Stimulated activated effector memory CD8-positive, alpha-beta T cell treated with anti-CD3 and anti-CD28 coated beads, Interleukin-12 subunit alpha, Interleukin-12 subunit beta, amount 100 ng/mL, for 72 hours (primary cell): Measurements from ENCODE around the gene HIBADH.
"Not testable (repeated sequence)": the region's sequence is repeated elsewhere in the genome, so short reads cannot be mapped to it uniquely, and the experiment has no call there.

Experiments used
- ATAC-seq: fragments of 150-1000 bp; cut with Tn5 transposase; 2 replicates; pipeline ENCODE4 v1.10.0; 2021
- DNase-seq, 2 donors: peaks; one replicate each; pipeline ENCODE4 v3.0.0; 2021 to 2022; ENCODE audit warnings: low spot score in 2 of 2
- H3K27ac Mint-ChIP-seq: one replicate; pipeline ENCODE4 v1.8.0; 2022; ENCODE audit warnings: mild to moderate bottlenecking, mixed read lengths
- H3K36me3 Mint-ChIP-seq: one replicate; pipeline ENCODE4 v1.8.0; 2022; ENCODE audit warnings: mild to moderate bottlenecking, mixed read lengths
- H3K4me1 Mint-ChIP-seq: one replicate; pipeline ENCODE4 v1.8.0; 2022; ENCODE audit warnings: mixed read lengths
- H3K4me3 Mint-ChIP-seq: one replicate; pipeline ENCODE4 v1.8.0; 2022; ENCODE audit warnings: mild to moderate bottlenecking, mixed read lengths
- H3K9me3 Mint-ChIP-seq: one replicate; pipeline ENCODE4 v1.8.0; 2022; ENCODE audit warnings: mixed read lengths

The HIBADH gene

GRCh38 chr7:27605283-27605682, 57.4 kb downstream of the HIBADH start:
- ATAC-seq (no peak), DNase-seq (no peak)
- Mint-ChIP-seq H3K36me3 (no peaks in the 10 kb centered on the region), H3K4me1 (no peaks in the 10 kb centered on the region), H3K9me3 (no peaks in the 10 kb centered on the region), H3K4me3 (no peak overlapping the region), H3K27ac (no peak overlapping the region)

- ATAC-seq (no peak), DNase-seq (no peak)
- H3K27ac Mint-ChIP-seq = no peak overlapping the region
- no peaks in the 10 kb centered on the region for H3K4me1 Mint-ChIP-seq
- no peaks in the 10 kb centered on the region for H3K9me3 Mint-ChIP-seq
- no peaks in the 10 kb centered on the region for H3K36me3 Mint-ChIP-seq
- no peak overlapping the region for H3K4me3 Mint-ChIP-seq
These were observed 58.9 kb downstream of the HIBADH start for GRCh38 chr7:27603813-27604212.

DNA sequence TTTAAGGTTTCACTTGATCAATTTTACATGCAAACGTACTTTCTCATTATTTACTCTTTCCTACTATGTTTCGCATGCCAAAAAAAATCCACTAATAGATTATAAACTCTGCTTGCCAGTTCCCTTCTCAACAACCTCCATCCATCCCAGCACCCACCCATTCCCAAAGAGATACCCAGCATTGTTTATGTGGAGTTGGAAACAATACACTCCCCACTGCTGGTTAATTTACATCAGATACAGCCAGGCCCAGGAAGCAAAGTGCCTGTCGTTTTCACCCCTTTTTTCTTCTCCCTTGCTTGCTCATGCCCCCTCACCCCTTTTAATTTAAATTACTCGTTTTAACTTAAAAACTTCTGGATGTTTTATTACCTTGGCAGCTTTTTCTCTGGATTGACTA, 59.9 kb downstream of the HIBADH start:
- DNase-seq (no peak), ATAC-seq (no peak)
- no peaks in the 10 kb centered on the region for H3K4me1 Mint-ChIP-seq
- no peak overlapping the region for H3K27ac Mint-ChIP-seq
- no peak overlapping the region for H3K4me3 Mint-ChIP-seq
- H3K36me3 Mint-ChIP-seq = no peaks in the 10 kb centered on the region
- no peaks in the 10 kb centered on the region for H3K9me3 Mint-ChIP-seq

- Mint-ChIP-seq H3K36me3 (no peaks in the 10 kb centered on the region), H3K4me1 (no peaks in the 10 kb centered on the region), H3K4me3 (no peak overlapping the region), H3K27ac (no peak overlapping the region), H3K9me3 (no peaks in the 10 kb centered on the region)
- ATAC-seq = no peak
- no peak for DNase-seq
These were observed 61.5 kb downstream of the HIBADH start for GRCh38 chr7:27601217-27601616.

GRCh38 chr7:27600247-27600646, 62.4 kb downstream of the HIBADH start:
- ATAC-seq = no peak
- no peak for DNase-seq
- H3K36me3 Mint-ChIP-seq = peaks cover 9% of the 10 kb centered on the region
- H3K4me3 Mint-ChIP-seq = no peak overlapping the region
- H3K9me3 Mint-ChIP-seq = no peaks in the 10 kb centered on the region
- H3K27ac Mint-ChIP-seq = no peak overlapping the region
- no peaks in the 10 kb centered on the region for H3K4me1 Mint-ChIP-seq

GRCh38 chr7:27595009-27595408, 67.7 kb downstream of the HIBADH start:
- DNase-seq (no peak), ATAC-seq (no peak)
- Mint-ChIP-seq H3K9me3 (no peaks in the 10 kb centered on the region), H3K27ac (no peak overlapping the region), H3K4me1 (no peaks in the 10 kb centered on the region), H3K36me3 (peaks cover 9% of the 10 kb centered on the region), H3K4me3 (no peak overlapping the region)

GRCh38 chr7:27593226-27593625, 69.5 kb downstream of the HIBADH start:
- peaks cover 9% of the 10 kb centered on the region for H3K36me3 Mint-ChIP-seq

DNA sequence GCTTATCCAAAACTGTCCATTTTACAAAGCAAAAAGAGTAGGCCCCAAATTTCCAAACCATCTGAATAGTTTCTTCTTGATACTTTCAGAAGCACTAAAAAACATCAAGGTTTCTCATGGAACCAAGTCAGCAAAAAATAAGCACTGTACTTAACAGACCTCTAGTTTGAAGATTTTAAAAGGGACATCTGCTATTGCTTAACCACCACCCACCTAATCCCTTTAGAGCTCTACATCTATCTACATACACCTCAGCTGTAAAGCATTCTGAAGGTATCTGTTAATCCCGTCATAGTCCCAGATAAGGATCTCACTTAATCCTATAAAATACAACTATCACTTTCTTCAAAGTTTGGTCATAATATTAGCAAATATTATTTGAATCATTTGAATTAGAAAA, 72.3 kb downstream of the HIBADH start:
- H3K27ac Mint-ChIP-seq = no peak overlapping the region
- ATAC-seq (no peak), DNase-seq (no peak)
- H3K4me1 Mint-ChIP-seq = peaks cover 5% of the 10 kb centered on the region
- H3K36me3 Mint-ChIP-seq = peaks cover under 1% of the 10 kb centered on the region
- no peaks in the 10 kb centered on the region for H3K9me3 Mint-ChIP-seq
- no peak overlapping the region for H3K4me3 Mint-ChIP-seq

More at GRCh38 chr7:27593226-27593625, 69.5 kb downstream of the HIBADH start:
- Mint-ChIP-seq H3K4me3 (no peak overlapping the region), H3K27ac (no peak overlapping the region), H3K4me1 (no peaks in the 10 kb centered on the region), H3K9me3 (no peaks in the 10 kb centered on the region)
- ATAC-seq (no peak), DNase-seq (no peak)

DNA sequence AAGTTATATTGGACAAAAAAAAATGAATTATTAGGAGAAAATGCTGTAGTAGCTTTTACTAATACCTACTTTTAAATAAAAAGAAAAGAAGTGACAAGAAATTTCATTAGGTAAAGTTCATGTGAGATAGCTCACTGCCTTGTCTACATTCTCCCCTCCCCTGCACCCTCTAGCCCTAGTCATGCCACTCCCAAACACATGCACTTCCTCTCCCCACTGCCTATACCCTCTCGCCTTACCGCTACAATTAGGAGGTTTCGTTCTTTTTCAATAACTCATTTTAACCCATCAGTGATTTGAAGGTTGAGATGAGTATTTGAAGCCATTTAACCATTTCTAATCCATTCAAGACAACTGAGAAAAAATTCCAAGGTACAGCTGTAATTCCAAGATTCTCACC, 75.3 kb downstream of the HIBADH start:
- Mint-ChIP-seq H3K4me3 (no peak overlapping the region), H3K36me3 (no peaks in the 10 kb centered on the region), H3K9me3 (no peaks in the 10 kb centered on the region), H3K4me1 (peaks cover 5% of the 10 kb centered on the region), H3K27ac (peak overlapping the region; percentile 6)
- DNase-seq = no peak
- no peak for ATAC-seq

GRCh38 chr7:27586825-27587224, 75.9 kb downstream of the HIBADH start:
- no peak for ATAC-seq
- H3K4me3 Mint-ChIP-seq = no peak overlapping the region
- peaks cover 5% of the 10 kb centered on the region for H3K4me1 Mint-ChIP-seq
- no peaks in the 10 kb centered on the region for H3K36me3 Mint-ChIP-seq
- no peaks in the 10 kb centered on the region for H3K9me3 Mint-ChIP-seq
- H3K27ac Mint-ChIP-seq = no peak overlapping the region
- DNase-seq = no peak

DNA sequence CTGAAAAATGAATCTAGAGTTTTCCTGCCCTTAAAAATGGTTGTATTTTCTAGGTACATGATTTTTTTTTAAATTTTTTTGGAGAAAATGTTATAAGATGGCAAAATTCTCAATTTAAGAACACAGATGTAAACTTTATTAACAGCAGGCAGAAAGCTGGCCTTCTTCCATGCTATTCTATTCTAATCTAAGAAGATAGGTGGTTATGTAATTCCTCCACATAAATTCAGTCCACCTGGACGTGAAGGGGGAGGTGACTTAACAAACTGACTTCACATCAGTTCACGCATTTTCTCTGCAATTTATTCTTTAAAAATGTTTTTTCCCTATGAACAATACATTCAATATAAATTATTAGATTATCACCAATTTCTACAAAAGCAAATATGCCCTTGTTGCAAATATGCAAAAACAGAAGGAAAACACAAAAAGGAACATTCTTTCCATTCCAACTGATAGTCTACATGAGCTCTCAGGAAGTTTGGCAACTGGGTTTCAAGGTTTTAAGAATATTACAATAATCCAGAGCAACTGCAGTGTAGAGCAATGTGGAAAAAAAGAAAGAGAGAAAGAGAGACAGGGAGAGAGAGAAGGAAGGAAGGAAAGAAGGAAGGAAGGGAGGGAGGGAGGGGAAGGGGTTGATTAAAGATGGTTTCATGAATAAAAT, 76.8 kb downstream of the HIBADH start:
- Mint-ChIP-seq H3K36me3 (no peaks in the 10 kb centered on the region), H3K9me3 (no peaks in the 10 kb centered on the region), H3K4me1 (peaks cover 5% of the 10 kb centered on the region), H3K4me3 (no peak overlapping the region), H3K27ac (no peak overlapping the region)
- DNase-seq = no peak
- ATAC-seq = no peak

DNA sequence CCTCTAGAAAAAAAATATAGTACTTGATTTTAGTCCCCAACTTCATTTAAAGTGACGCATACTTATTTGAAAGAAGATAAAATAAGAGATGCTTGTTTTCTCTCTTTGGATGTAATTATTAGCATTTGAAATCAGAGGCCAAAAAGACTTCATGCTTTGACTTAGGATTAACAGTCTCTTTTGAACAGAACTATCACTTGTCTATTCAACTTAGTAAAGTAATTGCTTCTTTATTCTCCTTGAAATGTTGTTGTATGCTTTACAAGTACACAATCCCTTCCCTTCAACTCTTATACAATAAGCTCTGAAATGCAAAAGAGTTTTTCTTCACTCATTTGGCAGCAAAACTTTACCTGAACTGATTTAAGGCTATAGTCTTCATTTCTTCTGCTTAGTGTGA, 80.8 kb downstream of the HIBADH start:
- Mint-ChIP-seq H3K4me3 (no peak overlapping the region), H3K4me1 (no peaks in the 10 kb centered on the region), H3K36me3 (no peaks in the 10 kb centered on the region), H3K9me3 (no peaks in the 10 kb centered on the region), H3K27ac (no peak overlapping the region)
- no peak for DNase-seq
- ATAC-seq = no peak

- no peak for ATAC-seq
- no peak overlapping the region for H3K4me3 Mint-ChIP-seq
These were observed 81.6 kb downstream of the HIBADH start for GRCh38 chr7:27581119-27581518.

DNA sequence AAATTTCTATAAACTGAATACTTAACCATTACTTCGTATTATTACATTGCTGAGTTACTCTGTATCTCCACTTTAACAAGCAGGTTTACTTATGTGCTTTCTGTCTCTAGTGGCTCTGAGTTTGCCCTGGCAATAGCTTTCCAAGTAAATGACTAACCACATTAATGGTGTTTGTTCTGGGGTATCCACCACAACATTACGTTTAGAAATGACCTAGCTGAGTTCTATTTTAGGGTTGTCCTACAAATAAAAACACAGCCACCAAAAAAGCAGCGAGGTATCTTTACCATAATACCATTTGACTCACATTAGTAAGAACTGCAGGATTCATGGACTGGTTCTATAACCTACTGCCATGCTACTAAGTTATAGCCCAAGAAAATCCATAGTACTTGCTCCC, 83.1 kb downstream of the HIBADH start:
- Mint-ChIP-seq H3K36me3 (no peaks in the 10 kb centered on the region), H3K4me1 (no peaks in the 10 kb centered on the region), H3K4me3 (no peak overlapping the region), H3K27ac (no peak overlapping the region), H3K9me3 (no peaks in the 10 kb centered on the region)
- DNase-seq = no peak
- no peak for ATAC-seq

More at GRCh38 chr7:27581119-27581518, 81.6 kb downstream of the HIBADH start:
- Mint-ChIP-seq H3K4me1 (no peaks in the 10 kb centered on the region), H3K9me3 (no peaks in the 10 kb centered on the region), H3K36me3 (no peaks in the 10 kb centered on the region), H3K27ac (no peak overlapping the region)
- DNase-seq = no peak

DNA sequence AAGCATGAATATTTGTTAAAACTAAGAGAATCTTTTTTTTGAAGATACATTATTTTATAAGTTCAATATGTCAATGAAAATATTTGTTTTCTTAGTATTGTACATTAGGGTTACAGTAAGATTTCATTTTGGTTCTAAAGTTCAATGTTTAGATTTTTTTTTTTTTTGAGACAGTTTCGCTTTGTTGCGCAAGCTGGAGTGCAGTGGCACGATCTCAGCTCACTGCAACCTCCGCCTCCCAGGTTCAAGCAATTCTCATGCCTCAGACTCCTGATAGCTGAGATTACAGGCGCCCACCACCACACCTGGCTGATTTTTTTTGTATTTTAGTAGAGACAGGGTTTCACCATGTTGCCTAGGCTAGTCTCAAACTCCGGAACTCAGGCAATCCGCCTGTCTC, 84.5 kb downstream of the HIBADH start:
- not testable (repeated sequence) for H3K4me1 Mint-ChIP-seq, H3K36me3 Mint-ChIP-seq, ATAC-seq, H3K27ac Mint-ChIP-seq, H3K4me3 Mint-ChIP-seq, DNase-seq, H3K9me3 Mint-ChIP-seq

DNA sequence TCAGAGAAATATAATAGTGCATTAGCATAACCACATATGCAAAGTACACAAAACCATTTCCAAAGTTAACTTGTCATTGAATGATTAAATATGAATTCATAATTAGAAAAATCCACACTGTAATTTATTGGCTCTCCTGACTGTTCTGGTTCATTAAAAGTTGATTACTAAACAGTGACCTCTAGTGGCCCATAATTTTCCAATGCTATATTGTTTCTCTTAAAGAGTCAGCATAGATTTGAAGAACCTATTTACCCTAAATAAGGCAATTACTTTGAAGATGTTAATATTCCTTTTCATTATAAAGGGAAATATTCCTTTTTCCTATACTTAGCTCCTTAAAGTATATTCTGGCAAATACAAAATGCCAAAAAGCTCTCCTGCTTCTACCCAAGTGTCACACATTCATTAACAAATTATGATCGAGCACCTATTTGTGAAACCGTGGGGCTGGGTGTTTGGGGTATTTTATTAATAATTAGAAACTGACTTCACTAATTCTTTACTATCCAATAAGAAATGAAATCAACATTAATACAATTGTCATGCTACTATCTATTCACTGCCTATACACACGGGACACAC, 86.2 kb downstream of the HIBADH start:
- no peaks in the 10 kb centered on the region for H3K9me3 Mint-ChIP-seq
- H3K4me3 Mint-ChIP-seq = no peak overlapping the region
- no peak overlapping the region for H3K27ac Mint-ChIP-seq
- no peaks in the 10 kb centered on the region for H3K4me1 Mint-ChIP-seq
- no peak for DNase-seq
- no peaks in the 10 kb centered on the region for H3K36me3 Mint-ChIP-seq
- ATAC-seq = no peak
